Panc1 (cell line): ENCODE measurements around the gene SUSD2.
A peak's percentile ranks its signal among the peaks of the same experiment; 100 is the strongest.

ENCODE experiments used
- CTCF ChIP-seq: fragments of 450-650 bp; IDR thresholded peaks from 2 replicates; pipeline ENCODE4 v1.5.1; 2017; ENCODE audit warnings: mild to moderate bottlenecking
- POLR2AphosphoS5 ChIP-seq: IDR thresholded peaks from 2 replicates; pipeline ENCODE4 v1.6.1; 2012; ENCODE audit warnings: mild to moderate bottlenecking, low read depth, low read length, moderate library complexity

DNA sequence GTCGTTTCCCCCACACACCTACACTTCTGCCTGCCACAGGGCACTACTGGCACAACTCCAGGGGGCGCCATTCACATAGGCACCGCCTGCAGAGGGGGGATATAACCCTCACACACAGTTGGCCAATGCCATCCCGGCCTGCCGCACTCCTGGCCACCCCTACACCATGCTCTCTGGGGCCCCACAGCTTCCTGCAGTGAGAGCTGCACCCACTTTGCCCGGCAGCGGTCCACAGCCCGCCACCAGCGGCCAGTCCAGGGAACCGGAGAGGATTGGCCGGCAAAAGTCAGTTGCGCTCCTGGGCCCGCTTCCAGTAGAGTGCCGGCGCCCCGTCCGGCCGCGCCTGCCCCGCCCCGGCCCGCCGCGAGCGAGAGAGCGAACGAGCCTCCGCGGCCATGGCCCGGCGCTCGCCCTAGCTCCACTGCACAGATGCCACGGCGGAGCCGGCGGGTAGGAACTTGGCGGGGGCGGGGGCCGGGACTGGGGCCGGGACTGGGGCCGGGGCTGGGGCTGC, 25.6 kb upstream of the SUSD2 start:
- no peak for TF ChIP-seq POLR2AphosphoS5
- TF ChIP-seq CTCF, result peak; percentile 52
